ENCODE results near the gene LIX1L.

- TF ChIP-seq CTCF (IDR thresholded peaks at IDR 0.05 in 2 of 3, conservative IDR thresholded peaks at IDR 0.05 in 1 of 3; ENCODE audit: borderline replicate concordance in 1 of 3, insufficient read depth in 1 of 3, low read depth in 2 of 3, low read length in 2 of 3) (no peak), SP1 (IDR thresholded peaks at IDR 0.05; ENCODE audit: low read depth) (peak; percentile 58; the same call in 1 of the 2 replicates), CEBPB (IDR thresholded peaks at IDR 0.05; ENCODE audit: low read depth) (peak; percentile 94), POLR2A (IDR thresholded peaks at IDR 0.05; ENCODE audit: borderline replicate concordance, extremely low read depth, insufficient read depth, insufficient read length) (no peak), POLR2AphosphoS5 (IDR thresholded peaks at IDR 0.05; ENCODE audit: low read depth, low read length) (peak; percentile 29; the same call in 1 of the 2 replicates), EZH2 (IDR thresholded peaks at IDR 0.05) (no peak), JUND (IDR thresholded peaks at IDR 0.05) (peak; percentile 51; the same call in 1 of the 2 replicates)
Observed at GRCh38 chr1:145985502-145986439, 28.0 kb upstream of the LIX1L start.

All from HCT116 (cell line).